LNCAP (cell line): Measurements from ENCODE around the gene TMEM179.

Source experiments
- CTCF ChIP-seq: fragments of 450-650 bp; IDR thresholded peaks from 2 replicates; pipeline ENCODE4 v1.5.1; 2017; ENCODE audit warnings: mild to moderate bottlenecking

TMEM179 gene

GRCh38 chr14:104591506-104592291, 12.9 kb downstream of the TMEM179 start:
- TF ChIP-seq CTCF = no peak

GRCh38 chr14:104591031-104591430, 13.5 kb downstream of the TMEM179 start:
- no peak for TF ChIP-seq CTCF

- no peak for TF ChIP-seq CTCF
Observed at GRCh38 chr14:104590240-104590965, 14.2 kb downstream of the TMEM179 start.

DNA sequence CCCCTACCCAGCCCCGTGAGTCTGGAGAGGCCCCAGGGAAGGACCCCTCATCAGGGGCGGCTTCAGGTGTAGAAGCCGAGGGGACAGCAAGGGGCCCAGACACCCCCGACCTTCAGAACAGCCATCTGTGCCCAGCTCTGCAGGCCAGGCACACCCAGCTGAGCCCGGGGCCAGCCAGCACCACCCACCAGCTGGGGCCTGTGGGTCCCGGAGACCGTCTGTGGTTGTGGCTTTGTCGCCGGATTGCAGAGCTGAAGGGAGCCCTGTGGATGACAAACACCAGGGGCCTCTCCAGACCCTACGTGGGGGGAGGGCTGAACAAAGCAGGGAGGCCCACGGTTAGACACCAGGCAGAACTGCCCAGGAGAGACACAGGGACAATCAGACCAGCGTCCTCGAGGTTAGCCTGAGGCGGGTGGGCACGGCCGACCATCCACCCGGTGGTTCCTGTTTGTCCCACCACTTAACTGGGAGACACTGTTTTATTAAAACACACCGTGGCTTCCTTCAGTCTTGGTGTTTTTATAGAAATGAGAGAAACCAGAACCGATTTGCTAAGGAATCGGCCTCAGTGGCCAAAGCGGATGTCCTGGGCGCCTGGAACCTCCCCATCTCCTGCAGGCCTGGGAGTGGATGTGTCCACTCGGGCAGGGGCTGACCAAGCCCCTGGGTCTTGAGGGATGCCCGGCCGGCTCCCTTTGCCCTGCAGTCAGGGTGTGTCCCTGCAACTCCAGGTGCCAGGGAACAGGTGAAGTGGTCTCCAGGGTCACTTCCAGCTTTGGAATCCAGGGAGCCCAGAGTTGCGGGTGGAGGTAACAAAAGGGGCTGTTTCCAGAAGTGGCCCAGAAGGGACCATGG, 15.0 kb downstream of the TMEM179 start:
- TF ChIP-seq CTCF = no peak

- peak; percentile 34 for TF ChIP-seq CTCF
Observed at GRCh38 chr14:104588066-104588857, 16.3 kb downstream of the TMEM179 start.

GRCh38 chr14:104587641-104588040, 16.9 kb downstream of the TMEM179 start:
- TF ChIP-seq CTCF = no peak
